GM23248 (cell line): ENCODE measurements around the gene SMIM45.

Experiments
- DNase-seq: peaks from one replicate; pipeline ENCODE4 v3.0.0-alpha.2; 2015
- H2AFZ ChIP-seq: fragments of 200-600 bp; sonication (generic); 2 replicates; pipeline ENCODE4 v1.6.1; 2016; ENCODE audit warnings: antibody characterized with exemption
- H3F3A ChIP-seq: fragments of 200-600 bp; sonication (generic); 2 replicates; pipeline ENCODE4 v1.6.1; 2016; ENCODE audit warnings: mild to moderate bottlenecking, antibody characterized with exemption, mixed run types; ENCODE audit not compliant: insufficient read depth
- H3K27ac ChIP-seq: fragments of 200-600 bp; sonication (generic); 2 replicates; pipeline ENCODE4 v1.5.1; 2016; ENCODE audit warnings: mild to moderate bottlenecking
- H3K27me3 ChIP-seq: fragments of 200-600 bp; sonication (generic); replicated peaks from 2 replicates; pipeline ENCODE4 v1.6.1; 2016; ENCODE audit warnings: mild to moderate bottlenecking; ENCODE audit not compliant: insufficient read depth
- H3K36me3 ChIP-seq: fragments of 200-600 bp; sonication (generic); 2 replicates; pipeline ENCODE4 v1.6.1; 2016; ENCODE audit warnings: low read depth, mild to moderate bottlenecking
- H3K4me1 ChIP-seq: fragments of 200-600 bp; sonication (generic); 2 replicates; pipeline ENCODE4 v1.6.1; 2016; ENCODE audit warnings: mild to moderate bottlenecking; ENCODE audit not compliant: insufficient read depth
- H3K4me2 ChIP-seq: fragments of 200-600 bp; sonication (generic); one replicate; pipeline ENCODE4 v1.6.1; 2016; ENCODE audit warnings: mild to moderate bottlenecking; ENCODE audit not compliant: unreplicated experiment
- H3K4me3 ChIP-seq: fragments of 200-600 bp; sonication (generic); 2 replicates; pipeline ENCODE4 v1.5.1; 2016; ENCODE audit warnings: mild to moderate bottlenecking
- H3K79me2 ChIP-seq: fragments of 200-600 bp; sonication (generic); 2 replicates; pipeline ENCODE4 v1.6.1; 2016; ENCODE audit warnings: mild to moderate bottlenecking; ENCODE audit not compliant: insufficient read depth
- H3K9ac ChIP-seq: fragments of 200-600 bp; sonication (generic); 2 replicates; pipeline ENCODE4 v1.6.1; 2016; ENCODE audit warnings: mild to moderate bottlenecking
- H3K9me2 ChIP-seq: fragments of 200-600 bp; sonication (generic); 2 replicates; pipeline ENCODE4 v1.6.1; 2016; ENCODE audit warnings: mixed run types, mild to moderate bottlenecking, moderate library complexity; ENCODE audit not compliant: insufficient read depth
- H3K9me3 ChIP-seq: fragments of 200-600 bp; sonication (generic); one replicate; pipeline ENCODE4 v1.6.1; 2017; ENCODE audit warnings: low read depth
- H4K20me1 ChIP-seq: fragments of 200-600 bp; sonication (generic); 2 replicates; pipeline ENCODE4 v1.6.0; 2016; ENCODE audit not compliant: insufficient read depth
- EZH2 ChIP-seq: fragments of 200-600 bp; sonication (generic); IDR thresholded peaks from 2 replicates; pipeline ENCODE4 v1.6.1; 2018; ENCODE audit warnings: antibody characterized with exemption, mild to moderate bottlenecking; ENCODE audit not compliant: insufficient read depth, poor library complexity, severe bottlenecking
- EZH2phosphoT487 ChIP-seq: fragments of 200-600 bp; sonication (generic); IDR thresholded peaks from 2 replicates; pipeline ENCODE4 v1.6.1; 2018; ENCODE audit warnings: antibody characterized with exemption, moderate library complexity, mild to moderate bottlenecking, low read depth; ENCODE audit not compliant: insufficient read depth
- WGBS, 2 experiments: methylation state at CpG; one replicate each; pipeline ENCODE4 v1.1.6; 2015 to 2017; ENCODE audit warnings: low lambda C conversion rate in 2 of 2, low coverage in 1 of 2; ENCODE audit errors: missing lambda C conversion rate in 2 of 2; 5-methylcytosine and 5-hydroxymethylcytosine counted together
- in situ Hi-C: fragments of 300-500 bp; cut with MboI; formaldehyde crosslinking; loops from 2 replicates; pipeline ENCODE4 v1.15.0; 2020

SMIM45 gene

DNA sequence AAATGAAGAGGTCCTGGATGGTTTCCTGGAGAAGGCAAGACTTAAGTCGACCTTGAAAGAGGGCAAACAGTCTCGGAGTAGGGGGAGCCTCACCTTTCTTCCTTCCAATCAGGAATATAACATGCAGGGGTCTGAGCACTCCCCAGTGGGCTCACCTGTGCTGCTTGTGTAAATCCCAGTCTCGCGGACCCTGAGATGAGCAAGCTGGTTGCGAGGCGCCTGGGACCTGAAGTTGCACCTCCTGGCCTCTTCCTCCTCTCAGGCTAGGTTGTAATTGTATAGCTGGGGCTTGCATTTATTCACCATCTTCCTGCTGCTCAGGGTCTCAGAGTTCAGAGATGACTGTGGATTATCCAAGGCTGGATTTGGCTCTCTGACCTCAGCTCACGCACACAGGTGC lies 39.2 kb downstream of the SMIM45 start:
- no peaks in the 10 kb centered on the region; the same call in 1 of the 2 replicates for H3K27me3 ChIP-seq
- H3K4me1 ChIP-seq, result no peaks in the 10 kb centered on the region
- no peaks in the 10 kb centered on the region for H4K20me1 ChIP-seq
- H2AFZ ChIP-seq, result no peak overlapping the region
- H3K79me2 ChIP-seq, result no peaks in the 10 kb centered on the region
- H3K9me2 ChIP-seq, result no peaks in the 10 kb centered on the region
- no peak overlapping the region for H3K9ac ChIP-seq
- H3K9me3 ChIP-seq, result no peaks in the 10 kb centered on the region
- no peaks in the 10 kb centered on the region for H3F3A ChIP-seq
- no peak overlapping the region for H3K27ac ChIP-seq
- no peak for TF ChIP-seq EZH2
- no peak for TF ChIP-seq EZH2phosphoT487
- no peak for DNase-seq
- H3K36me3 ChIP-seq, result no peaks in the 10 kb centered on the region
- in situ Hi-C loops, result no loop called here
- H3K4me3 ChIP-seq, result no peak overlapping the region
- 80 to 87% methylated on average over 7 of the region's 7 CpGs for WGBS, 2 experiments
- H3K4me2 ChIP-seq, result no peak overlapping the region

DNA sequence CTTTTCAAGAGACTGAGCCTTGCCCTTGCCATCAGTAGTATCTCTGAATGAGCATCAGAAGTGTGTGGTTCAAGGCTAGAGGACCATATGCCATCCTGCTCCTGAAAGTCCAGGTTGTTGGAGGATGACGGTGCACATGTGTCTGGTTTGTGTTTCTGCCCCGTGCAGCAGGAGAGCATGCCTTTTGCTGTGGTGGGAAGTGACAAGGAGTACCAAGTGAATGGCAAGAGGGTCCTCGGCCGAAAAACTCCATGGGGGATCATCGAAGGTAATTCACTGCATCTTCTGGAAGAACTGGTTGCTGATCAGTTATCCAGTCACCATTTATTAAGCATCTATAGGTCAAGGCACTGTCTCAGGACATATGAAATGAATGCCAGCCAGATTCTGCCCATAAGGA lies 40.5 kb downstream of the SMIM45 start:
- Histone ChIP-seq H3K4me3 (no peak overlapping the region), H3K9me2 (no peaks in the 10 kb centered on the region), H3K4me2 (no peak overlapping the region), H3K79me2 (no peaks in the 10 kb centered on the region), H2AFZ (no peak overlapping the region), H3K9ac (no peak overlapping the region), H3F3A (no peaks in the 10 kb centered on the region), H3K36me3 (no peaks in the 10 kb centered on the region), H3K9me3 (no peaks in the 10 kb centered on the region), H3K27ac (no peak overlapping the region), H3K4me1 (no peaks in the 10 kb centered on the region), H3K27me3 (no peaks in the 10 kb centered on the region; the same call in 1 of the 2 replicates), H4K20me1 (no peaks in the 10 kb centered on the region)
- DNase-seq, result no peak
- TF ChIP-seq EZH2phosphoT487, result no peak
- TF ChIP-seq EZH2, result no peak
- WGBS, 2 experiments, result 55 to 63% methylated on average over 5 of the region's 5 CpGs
- in situ Hi-C loops, result no loop called here

DNA sequence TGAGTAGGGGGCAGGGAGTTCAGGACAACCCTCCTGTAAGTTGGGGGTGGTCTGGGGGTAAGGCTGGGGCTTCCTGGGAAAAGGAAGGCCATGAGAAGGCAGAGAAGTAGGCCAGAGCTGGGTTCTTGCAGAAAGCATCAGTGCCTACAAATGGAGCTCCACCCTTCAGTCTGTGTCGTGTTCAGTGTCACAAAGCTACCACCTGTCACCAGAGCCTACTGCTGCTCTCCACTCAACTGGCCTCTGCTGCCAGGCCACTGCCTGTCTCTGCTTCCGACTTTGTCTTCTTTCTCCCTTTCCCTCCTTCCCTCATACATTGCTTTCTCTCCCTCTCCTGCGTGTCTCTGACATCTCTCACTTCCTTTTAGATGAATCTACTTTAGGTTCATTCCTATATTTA lies 43.3 kb downstream of the SMIM45 start:
- no peaks in the 10 kb centered on the region for H4K20me1 ChIP-seq
- TF ChIP-seq EZH2 (no peak), EZH2phosphoT487 (no peak)
- WGBS, 2 experiments, result 63 to 69% methylated on average over 3 of the region's 3 CpGs
- H3K27ac ChIP-seq, result no peak overlapping the region
- no peaks in the 10 kb centered on the region for H3F3A ChIP-seq
- no peak overlapping the region for H3K9ac ChIP-seq
- H3K9me3 ChIP-seq, result no peaks in the 10 kb centered on the region
- DNase-seq, result no peak
- H3K9me2 ChIP-seq, result peaks cover 4% of the 10 kb centered on the region; the same call in 1 of the 2 replicates
- no peaks in the 10 kb centered on the region for H3K4me1 ChIP-seq
- no peaks in the 10 kb centered on the region; the same call in 1 of the 2 replicates for H3K27me3 ChIP-seq
- no peak overlapping the region for H3K4me3 ChIP-seq
- in situ Hi-C loops, result no loop called here
- no peaks in the 10 kb centered on the region for H3K79me2 ChIP-seq
- H3K36me3 ChIP-seq, result no peaks in the 10 kb centered on the region
- no peak overlapping the region for H2AFZ ChIP-seq
- no peak overlapping the region for H3K4me2 ChIP-seq

DNA sequence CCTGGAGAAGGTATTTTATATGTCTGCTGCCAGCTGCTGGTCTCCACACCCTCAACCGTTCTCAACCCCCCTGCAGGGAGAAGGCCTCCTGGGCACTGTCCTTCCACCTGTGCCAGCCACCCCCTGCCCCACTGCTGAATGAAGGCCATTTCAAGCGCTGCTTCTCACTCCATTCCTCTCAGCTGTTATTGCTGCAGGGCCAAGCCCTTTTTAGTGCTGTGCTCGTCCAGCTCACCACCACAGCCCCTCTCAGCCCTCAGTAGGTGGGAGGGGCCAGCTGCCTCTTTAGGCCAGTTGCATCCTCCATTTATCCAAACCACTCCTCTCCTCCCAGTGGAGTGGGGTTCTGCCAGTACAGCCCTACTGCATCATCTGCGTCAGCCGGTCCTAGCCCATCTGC lies 44.9 kb downstream of the SMIM45 start:
- H3K4me1 ChIP-seq, result no peaks in the 10 kb centered on the region
- H3F3A ChIP-seq, result no peaks in the 10 kb centered on the region
- H3K36me3 ChIP-seq, result no peaks in the 10 kb centered on the region
- 81 to 90% methylated on average over 5 of the region's 5 CpGs for WGBS, 2 experiments
- no peak overlapping the region for H3K4me3 ChIP-seq
- H2AFZ ChIP-seq, result no peak overlapping the region
- no peak overlapping the region for H3K27ac ChIP-seq
- H3K9me2 ChIP-seq, result peaks cover 4% of the 10 kb centered on the region; the same call in 1 of the 2 replicates
- in situ Hi-C loops, result no loop called here
- no peak overlapping the region for H3K9ac ChIP-seq
- H3K9me3 ChIP-seq, result no peaks in the 10 kb centered on the region
- TF ChIP-seq EZH2 (no peak), EZH2phosphoT487 (no peak)
- DNase-seq, result no peak
- no peaks in the 10 kb centered on the region; the same call in 1 of the 2 replicates for H3K27me3 ChIP-seq
- H3K4me2 ChIP-seq, result no peak overlapping the region
- no peaks in the 10 kb centered on the region for H3K79me2 ChIP-seq
- no peaks in the 10 kb centered on the region for H4K20me1 ChIP-seq
